Measurements from ENCODE around the gene ZMIZ1.

The ZMIZ1 gene

DNA sequence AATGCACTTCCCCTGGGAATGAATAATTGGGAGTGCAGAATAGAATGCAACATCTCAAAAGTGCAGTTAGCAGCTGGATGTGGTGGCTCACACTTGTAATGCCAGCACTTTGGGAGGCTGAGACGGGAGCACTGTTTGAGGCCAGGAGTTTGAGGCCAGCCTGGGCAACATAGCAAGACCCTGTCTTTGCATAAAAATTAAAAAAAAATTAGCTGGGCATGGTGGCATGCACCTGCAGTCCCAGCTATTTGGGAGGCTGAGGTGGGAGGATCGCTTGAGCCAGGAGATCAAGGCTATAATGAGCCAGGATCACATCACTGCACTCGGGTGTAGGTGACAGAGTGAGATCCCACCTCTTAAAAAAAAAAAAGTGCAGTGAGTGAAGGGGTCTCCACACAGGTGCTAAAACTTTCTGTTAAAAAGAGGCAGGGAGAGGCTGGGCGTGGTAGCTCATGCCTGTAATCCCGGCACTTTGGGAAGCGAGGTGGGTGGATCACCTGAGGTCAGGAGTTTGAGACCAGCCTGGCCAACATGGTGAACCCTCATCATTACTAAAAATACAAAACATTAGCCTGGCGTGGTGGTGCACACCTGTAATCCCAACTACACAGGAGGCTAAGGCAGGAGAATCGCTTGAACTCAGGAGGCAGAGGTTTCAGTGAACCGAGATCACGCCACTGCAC, 13.5 kb upstream of the ZMIZ1 start:
- H3K4me3 Mint-ChIP-seq, result no peak overlapping the region
- no peak for DNase-seq
- no peak for ATAC-seq

DNA sequence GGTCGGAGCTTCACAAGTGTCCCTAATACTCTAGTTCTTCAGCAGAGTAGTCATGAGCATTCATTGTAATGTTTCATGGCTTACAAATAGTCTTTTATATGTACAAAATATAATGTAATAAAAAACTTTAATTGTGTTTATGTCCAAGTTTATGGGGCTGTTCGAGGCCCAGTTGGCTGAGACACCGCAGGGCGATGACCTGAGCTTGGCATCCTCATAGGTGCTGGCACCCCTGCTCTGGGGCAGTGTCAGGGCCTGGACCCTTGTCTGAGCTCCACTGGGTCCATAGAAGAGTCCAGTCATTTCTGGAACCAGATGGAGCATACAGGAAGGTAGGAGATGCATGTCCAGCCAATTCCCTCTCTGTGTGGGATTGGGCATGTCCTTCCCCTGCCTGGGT, 12.9 kb upstream of the ZMIZ1 start:
- Mint-ChIP-seq H3K4me3 (no peak overlapping the region), H3K9me3 (no peaks in the 10 kb centered on the region), H3K27me3 (no peaks in the 10 kb centered on the region), H3K27ac (no peak overlapping the region), H3K4me1 (peaks cover 15% of the 10 kb centered on the region)
- DNase-seq (no peak), ATAC-seq (no peak)

More for the DNA sequence above, 13.5 kb upstream of the ZMIZ1 start:
- Mint-ChIP-seq H3K4me1 (peaks cover 22% of the 10 kb centered on the region), H3K27ac (peak overlapping the region in 1 of 2 donors; percentile 40), H3K9me3 (no peaks in the 10 kb centered on the region), H3K27me3 (no peaks in the 10 kb centered on the region)

DNA sequence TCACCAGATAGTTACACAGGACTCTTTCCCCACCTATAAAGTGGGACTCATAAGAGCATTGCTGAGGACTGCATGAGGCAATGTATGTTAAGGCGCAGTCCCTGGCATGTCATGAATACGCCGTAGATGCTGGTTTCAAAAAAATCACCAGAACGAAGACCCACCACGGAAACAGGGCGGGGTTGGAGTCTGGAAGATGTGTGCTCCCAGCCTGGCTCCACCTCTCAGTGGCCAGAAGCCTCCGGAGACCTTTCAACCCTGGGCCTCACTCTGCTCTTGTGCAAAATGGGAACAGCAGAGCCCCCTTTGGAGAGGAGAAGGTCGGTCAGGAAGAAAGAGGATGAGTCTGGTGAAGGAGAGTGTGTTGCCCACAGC, 12.4 kb upstream of the ZMIZ1 start:
- Mint-ChIP-seq H3K4me1 (peaks cover 11% of the 10 kb centered on the region), H3K27ac (no peak overlapping the region), H3K4me3 (no peak overlapping the region), H3K9me3 (no peaks in the 10 kb centered on the region), H3K27me3 (no peaks in the 10 kb centered on the region)
- ATAC-seq, result no peak
- no peak for DNase-seq

DNA sequence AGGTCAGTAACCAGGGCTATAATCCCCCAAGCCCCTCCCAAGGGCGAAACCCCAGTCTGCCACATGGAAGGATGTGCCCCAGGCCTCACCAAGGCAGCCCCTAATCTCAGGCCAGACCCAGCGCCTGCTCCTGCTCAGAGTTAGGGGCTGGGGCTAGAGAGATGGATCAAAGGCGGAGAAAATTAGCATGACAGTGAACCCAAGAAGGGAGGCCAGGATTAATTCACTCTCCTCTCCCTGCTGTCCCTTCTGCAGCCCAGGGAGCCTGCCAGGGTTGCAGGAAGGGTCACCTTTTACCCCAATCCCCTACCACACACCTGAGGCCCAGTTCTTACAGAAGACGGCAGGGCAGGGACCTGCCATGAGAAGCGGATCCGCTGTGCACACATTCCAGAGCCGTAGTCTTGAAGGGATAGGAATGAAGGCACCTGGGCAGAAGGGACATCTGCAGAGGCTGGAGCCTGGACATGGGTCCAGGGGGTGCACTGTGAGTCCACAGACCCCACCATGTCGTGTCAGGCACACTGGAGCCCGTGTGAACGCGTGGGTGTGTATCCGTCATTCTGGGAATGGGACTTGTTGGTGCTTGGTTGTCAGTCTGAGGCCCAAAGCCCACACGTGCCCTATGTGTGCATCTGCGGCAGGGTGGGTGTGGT, 11.9 kb upstream of the ZMIZ1 start:
- Mint-ChIP-seq H3K27me3 (no peaks in the 10 kb centered on the region), H3K27ac (no peak overlapping the region), H3K9me3 (no peaks in the 10 kb centered on the region), H3K4me1 (peaks cover 6% of the 10 kb centered on the region), H3K4me3 (no peak overlapping the region)
- DNase-seq (no peak), ATAC-seq (no peak)

DNA sequence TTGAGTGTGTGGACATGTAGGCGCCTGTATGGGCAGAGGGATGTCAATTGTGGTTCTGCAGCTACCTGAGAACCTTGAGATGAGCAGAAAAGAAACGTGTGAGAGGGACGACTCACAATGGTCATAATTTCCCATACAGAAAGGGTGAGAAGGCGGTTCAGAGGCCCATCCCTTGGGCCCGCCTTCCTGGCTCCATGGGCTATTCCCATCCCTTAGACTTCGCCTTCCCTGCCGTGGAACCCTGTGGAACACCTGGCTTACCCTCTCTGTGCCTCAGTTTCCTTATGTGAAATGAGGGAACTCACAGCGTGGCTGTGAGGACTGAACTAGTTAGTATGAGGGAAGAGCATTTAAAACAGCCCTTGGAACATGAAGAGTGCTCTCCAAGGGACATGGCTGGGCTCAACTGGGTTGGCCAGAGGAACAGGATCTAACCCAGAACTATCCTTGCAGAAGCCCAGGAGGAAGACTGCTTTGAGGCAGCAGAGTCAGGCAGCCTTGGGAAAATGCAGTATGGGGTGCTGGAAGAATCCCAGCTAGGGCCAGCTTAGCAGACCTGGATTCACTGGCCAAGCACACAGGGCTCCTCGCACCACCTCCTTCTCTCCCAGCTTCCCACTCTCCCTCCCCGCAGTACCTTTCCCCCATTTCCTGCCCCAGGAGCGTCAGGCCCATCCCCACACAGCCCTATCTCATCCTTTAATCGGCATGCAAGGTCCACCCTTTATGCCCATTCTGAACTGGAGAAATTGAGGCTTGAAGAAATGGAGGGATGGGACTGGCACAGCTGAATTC, 11.1 kb upstream of the ZMIZ1 start:
- no peaks in the 10 kb centered on the region for H3K27me3 Mint-ChIP-seq
- ATAC-seq (no peak), DNase-seq (no peak)
- no peak overlapping the region for H3K27ac Mint-ChIP-seq
- no peaks in the 10 kb centered on the region for H3K9me3 Mint-ChIP-seq
- H3K4me1 Mint-ChIP-seq, result peaks cover 2% of the 10 kb centered on the region
- no peak overlapping the region for H3K4me3 Mint-ChIP-seq

DNA sequence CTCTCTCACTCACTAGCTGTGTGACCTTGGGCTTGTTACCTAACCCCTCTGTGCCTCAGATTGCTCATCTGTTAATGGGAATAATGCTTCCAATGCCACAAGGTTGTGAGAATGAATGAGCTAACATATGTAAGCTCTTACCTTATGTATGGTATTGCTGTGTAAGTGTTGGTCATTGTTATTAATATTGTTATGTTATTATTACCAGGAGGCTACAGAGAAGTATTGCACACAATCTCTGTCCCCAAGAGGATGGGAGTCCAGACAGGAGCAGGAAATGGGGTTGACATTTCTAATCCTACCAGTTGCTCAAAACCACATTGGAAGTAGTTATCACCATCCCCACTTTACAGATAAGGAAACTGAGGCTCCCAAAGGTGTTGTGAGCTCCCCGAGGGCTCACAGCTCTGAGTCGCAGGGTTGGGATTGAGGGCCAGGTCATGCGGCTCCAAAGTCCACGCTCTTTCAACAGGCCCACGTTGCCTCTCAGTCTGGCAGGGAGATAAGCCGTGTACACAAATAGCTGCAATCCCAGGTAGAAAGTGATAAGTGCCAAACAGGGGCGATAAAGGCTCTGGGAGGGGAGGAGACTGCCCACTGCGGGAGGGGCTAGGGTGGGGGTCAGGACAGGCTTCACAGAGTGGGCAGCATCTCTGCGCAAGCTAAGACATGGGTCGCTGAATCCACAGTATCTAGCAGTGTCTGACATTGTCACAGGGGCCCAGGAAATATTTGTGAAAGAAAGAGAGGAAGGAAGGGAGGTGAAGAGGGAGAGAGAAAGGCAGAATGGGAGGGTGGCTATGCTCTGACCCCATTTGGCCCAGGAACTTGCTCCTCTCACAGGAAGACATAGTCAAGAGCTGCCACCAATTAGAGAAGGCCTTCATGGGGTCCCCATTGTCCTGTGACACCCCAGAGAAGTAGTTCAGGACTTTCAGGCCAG, 9.6 kb upstream of the ZMIZ1 start:
- Mint-ChIP-seq H3K27me3 (no peaks in the 10 kb centered on the region), H3K4me3 (no peak overlapping the region), H3K4me1 (peaks cover 17% of the 10 kb centered on the region), H3K9me3 (no peaks in the 10 kb centered on the region), H3K27ac (no peak overlapping the region)
- DNase-seq (no peak), ATAC-seq (no peak)

DNA sequence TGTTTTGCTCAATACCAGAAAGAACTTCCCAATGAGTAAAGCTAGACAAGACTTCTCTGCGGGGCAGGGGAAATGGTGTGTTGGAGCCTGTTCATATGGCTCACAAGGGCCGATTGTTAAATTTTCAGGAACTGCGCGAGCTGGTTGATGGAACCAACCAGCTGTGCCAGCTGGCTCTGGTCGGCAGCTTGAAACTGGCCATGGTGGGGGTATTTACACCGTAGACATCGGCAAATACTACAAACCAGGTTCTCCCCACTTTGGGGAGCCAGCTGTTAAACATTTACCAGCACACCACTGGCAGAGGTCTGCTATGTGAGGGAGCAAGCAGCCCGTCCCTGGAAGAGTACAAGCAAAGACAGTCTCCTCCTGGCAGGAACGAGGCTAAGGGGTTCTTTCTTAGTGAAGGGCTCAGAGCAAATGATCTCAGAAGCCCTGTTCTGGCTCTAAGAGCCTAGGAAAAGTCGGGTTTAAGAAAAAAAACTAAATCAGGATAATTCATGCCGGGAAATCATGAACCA, 8.8 kb upstream of the ZMIZ1 start:
- no peaks in the 10 kb centered on the region for H3K27me3 Mint-ChIP-seq
- no peak overlapping the region for H3K27ac Mint-ChIP-seq
- DNase-seq (no peak), ATAC-seq (no peak)
- no peak overlapping the region for H3K4me3 Mint-ChIP-seq
- no peaks in the 10 kb centered on the region for H3K9me3 Mint-ChIP-seq
- H3K4me1 Mint-ChIP-seq, result peaks cover 24% of the 10 kb centered on the region

DNA sequence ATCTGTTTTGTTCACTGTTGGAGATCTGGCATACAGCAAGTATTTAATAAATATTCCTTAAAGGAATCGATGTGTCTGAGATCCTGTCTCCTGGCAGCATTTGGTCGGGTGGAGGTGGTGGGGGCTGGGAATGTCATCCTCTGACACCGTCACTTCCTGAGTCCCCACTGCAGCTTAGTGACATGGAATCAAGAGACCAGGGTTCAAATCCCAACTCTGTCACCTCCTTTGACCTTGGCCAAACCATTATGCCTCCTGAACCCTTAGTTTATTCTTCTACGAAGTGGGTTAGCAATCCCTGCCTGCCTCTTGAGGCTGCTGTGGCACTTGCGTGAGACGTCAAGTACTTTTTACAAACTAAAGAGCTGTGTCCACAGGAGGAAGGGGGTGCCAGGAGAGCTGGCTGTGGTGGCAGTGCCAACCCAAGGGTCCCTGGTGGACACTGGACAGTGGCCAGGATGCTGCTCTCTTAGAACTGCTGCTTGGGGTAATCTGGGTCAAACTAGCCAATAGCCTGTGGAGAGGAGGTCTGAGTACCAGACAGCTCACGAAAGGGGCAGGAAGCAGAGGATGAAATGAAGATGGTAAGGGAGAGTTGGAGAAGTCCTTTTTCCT, 8.0 kb upstream of the ZMIZ1 start:
- H3K27ac Mint-ChIP-seq, result no peak overlapping the region
- DNase-seq (no peak), ATAC-seq (no peak)
- H3K9me3 Mint-ChIP-seq, result no peaks in the 10 kb centered on the region
- H3K4me1 Mint-ChIP-seq, result peaks cover 33% of the 10 kb centered on the region
- no peak overlapping the region for H3K4me3 Mint-ChIP-seq
- H3K27me3 Mint-ChIP-seq, result no peaks in the 10 kb centered on the region

DNA sequence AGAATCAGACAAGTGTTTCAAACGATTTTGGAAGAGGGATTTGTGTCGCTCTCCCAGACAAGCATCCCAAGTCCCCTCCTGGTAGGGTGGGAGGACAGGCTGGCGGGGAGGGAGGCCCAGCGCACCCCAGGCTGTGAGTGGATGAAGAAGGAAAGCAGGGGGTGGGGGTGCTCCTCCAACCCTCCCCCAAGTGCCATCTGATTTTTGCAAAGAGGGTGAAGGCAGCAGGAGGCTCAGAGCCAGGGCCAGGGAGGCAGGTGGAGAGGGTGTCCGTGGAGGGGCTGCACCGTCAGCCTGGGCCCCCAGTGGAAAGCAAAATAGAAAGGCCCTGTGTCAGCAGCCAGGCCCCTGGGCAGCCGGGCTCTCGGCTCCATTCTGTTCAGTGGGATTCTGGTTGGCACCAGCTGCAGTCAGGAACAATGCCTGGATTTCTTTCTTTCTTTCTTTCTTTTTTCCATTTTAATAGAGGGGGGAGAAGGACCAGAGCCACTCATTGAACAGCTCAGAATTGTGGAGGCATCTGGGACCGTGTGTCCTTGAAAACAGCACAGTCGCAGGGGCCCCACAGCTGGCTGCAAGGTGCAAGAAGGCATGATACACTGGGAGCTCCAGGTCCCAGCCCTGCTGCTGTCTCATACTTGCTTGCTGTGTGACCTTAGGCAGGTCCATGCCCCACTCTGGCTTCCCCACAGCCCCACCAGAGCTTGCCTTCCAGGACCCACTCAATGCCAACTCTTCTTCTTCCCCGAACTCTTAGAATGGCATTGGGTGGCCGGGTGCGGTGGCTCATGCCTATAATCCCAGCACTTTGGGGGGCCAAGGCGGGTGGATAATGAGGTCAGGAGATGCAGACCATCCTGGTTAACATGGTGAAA, 7.1 kb upstream of the ZMIZ1 start:
- Mint-ChIP-seq H3K4me1 (peaks cover 37% of the 10 kb centered on the region), H3K27ac (no peak overlapping the region), H3K9me3 (no peaks in the 10 kb centered on the region), H3K27me3 (no peaks in the 10 kb centered on the region), H3K4me3 (no peak overlapping the region)
- DNase-seq (no peak), ATAC-seq (no peak)

DNA sequence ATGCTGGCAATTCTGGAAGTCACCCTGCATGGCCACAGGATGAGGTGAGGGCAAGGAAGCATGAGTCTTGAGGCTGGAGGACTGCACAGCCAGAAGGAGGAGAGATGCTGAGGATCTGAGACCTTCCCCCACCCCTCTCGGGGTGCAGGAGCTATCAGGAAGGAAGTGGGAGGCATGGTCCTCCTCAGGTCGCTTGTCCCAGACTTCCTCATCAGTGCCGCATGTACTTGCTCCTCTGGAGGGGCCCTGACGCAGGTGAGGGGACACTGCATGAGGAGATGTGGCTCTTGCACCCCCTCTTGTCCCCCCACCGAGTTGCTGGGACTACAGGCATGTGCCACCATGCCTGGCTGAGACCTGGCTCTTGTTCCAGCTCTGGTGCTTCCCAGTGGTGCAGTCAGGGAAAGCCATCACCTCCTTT, 5.7 kb upstream of the ZMIZ1 start:
- ATAC-seq (no peak), DNase-seq (no peak)
- Mint-ChIP-seq H3K27ac (no peak overlapping the region), H3K9me3 (no peaks in the 10 kb centered on the region), H3K4me3 (no peak overlapping the region), H3K27me3 (no peaks in the 10 kb centered on the region), H3K4me1 (peaks cover 46% of the 10 kb centered on the region)

DNA sequence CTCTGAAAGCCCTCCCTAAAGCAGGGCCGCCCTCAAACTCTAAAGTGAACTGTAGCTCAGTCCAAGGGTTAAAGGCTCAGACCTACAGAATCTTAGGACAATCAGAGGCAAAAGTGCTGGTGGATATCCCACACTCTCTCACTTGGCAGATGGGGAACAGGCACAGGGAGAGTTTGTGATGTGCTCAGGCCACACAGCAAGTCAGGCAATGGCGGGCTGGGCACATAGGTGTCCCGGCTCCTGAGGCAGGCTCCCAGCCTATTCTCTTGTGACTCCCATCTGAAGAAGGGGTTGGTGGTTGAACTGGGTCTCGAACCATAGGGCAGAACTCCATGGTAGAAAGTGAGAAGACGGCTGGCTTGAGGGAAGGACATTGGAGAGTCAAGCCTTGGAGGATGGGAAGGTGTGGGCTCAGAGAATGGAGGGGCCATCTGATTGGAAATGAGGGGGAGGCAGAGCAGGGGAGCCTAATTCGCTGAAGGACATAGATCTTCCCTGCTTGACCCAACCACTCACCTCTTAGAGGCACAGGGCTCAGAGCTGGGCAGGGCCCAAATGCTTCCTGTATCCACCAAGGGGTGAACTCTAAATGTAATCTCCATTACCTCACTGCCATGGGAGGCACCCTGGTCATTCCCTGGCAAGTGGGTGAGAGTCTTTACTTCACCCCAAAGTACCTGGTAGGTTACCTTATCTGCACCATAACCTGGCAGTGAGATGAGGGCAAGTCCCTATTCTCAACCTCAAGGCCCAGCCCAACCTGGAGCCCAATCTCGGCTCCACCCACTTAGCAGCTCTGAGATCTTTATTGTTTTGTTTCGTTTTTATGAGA, 4.9 kb upstream of the ZMIZ1 start:
- Mint-ChIP-seq H3K27me3 (no peaks in the 10 kb centered on the region), H3K9me3 (no peaks in the 10 kb centered on the region), H3K27ac (peak overlapping the region; percentile 29 to 79), H3K4me1 (peaks cover 51% of the 10 kb centered on the region), H3K4me3 (no peak overlapping the region)
- ATAC-seq (no peak), DNase-seq (no peak)

DNA sequence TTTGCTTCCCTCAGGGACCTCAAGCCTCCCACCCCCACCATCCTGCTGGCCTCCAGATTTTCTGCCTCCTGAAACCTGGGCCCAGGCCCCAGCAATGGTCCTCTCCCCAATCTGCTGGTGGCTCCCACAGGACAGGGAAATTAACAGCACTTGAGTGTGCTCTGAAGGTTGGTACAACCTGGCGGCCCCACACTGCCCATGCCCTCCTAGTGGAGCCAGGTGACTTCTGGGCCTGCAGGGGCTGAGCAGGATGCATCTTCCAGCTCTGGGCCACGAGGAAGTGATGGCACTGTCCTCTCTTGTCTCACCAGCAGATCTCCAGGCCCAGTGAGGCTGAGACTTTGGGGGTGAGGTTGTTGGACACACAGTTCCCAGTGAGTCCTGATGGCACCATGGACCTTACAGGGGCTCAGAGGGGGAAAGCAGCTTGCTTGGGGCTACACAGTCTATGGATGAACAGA, 3.6 kb upstream of the ZMIZ1 start:
- no peak for ATAC-seq
- no peaks in the 10 kb centered on the region for H3K9me3 Mint-ChIP-seq
- H3K4me1 Mint-ChIP-seq, result peaks cover 51% of the 10 kb centered on the region
- no peak for DNase-seq
- H3K27ac Mint-ChIP-seq, result no peak overlapping the region
- H3K4me3 Mint-ChIP-seq, result no peak overlapping the region
- no peaks in the 10 kb centered on the region for H3K27me3 Mint-ChIP-seq

DNA sequence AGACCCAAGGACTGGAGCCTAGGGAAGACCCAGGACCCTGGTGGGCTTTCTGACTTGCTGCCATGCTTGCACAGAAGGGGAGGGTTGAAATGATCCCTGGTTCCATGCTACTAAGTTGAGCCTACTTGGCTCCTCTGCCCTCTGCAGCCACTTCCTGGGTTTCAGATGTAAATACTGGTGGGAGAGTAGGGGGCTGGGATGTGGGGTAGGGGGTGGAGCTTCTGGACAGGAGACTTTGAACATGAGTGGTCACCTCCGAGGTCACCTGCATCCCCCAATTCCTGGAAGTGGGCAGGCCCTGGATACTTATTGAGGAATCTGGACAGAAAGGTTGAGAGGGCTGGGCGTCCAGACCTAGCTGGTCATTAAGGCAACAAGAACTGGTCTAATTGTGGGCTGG, 2.9 kb upstream of the ZMIZ1 start:
- H3K27ac Mint-ChIP-seq, result no peak overlapping the region
- H3K27me3 Mint-ChIP-seq, result no peaks in the 10 kb centered on the region
- ATAC-seq, result no peak
- H3K4me3 Mint-ChIP-seq, result no peak overlapping the region
- H3K9me3 Mint-ChIP-seq, result no peaks in the 10 kb centered on the region
- no peak for DNase-seq
- peaks cover 53% of the 10 kb centered on the region for H3K4me1 Mint-ChIP-seq
